GM23248 (cell line): ENCODE data around the gene WNK2. TPM values are rescaled to one million over a fixed set of nuclear protein-coding genes. Genes with fewer than 3 reads are reported as not detected.

ENCODE experiments used
- DNase-seq: peaks from one replicate; pipeline ENCODE4 v3.0.0-alpha.2; 2015
- H2AFZ ChIP-seq: fragments of 200-600 bp; sonication (generic); 2 replicates; pipeline ENCODE4 v1.6.1; 2016; ENCODE audit warnings: antibody characterized with exemption
- H3F3A ChIP-seq: fragments of 200-600 bp; sonication (generic); 2 replicates; pipeline ENCODE4 v1.6.1; 2016; ENCODE audit warnings: mild to moderate bottlenecking, antibody characterized with exemption, mixed run types; ENCODE audit not compliant: insufficient read depth
- H3K27ac ChIP-seq: fragments of 200-600 bp; sonication (generic); 2 replicates; pipeline ENCODE4 v1.5.1; 2016; ENCODE audit warnings: mild to moderate bottlenecking
- H3K27me3 ChIP-seq: fragments of 200-600 bp; sonication (generic); replicated peaks from 2 replicates; pipeline ENCODE4 v1.6.1; 2016; ENCODE audit warnings: mild to moderate bottlenecking; ENCODE audit not compliant: insufficient read depth
- H3K36me3 ChIP-seq: fragments of 200-600 bp; sonication (generic); 2 replicates; pipeline ENCODE4 v1.6.1; 2016; ENCODE audit warnings: low read depth, mild to moderate bottlenecking
- H3K4me1 ChIP-seq: fragments of 200-600 bp; sonication (generic); 2 replicates; pipeline ENCODE4 v1.6.1; 2016; ENCODE audit warnings: mild to moderate bottlenecking; ENCODE audit not compliant: insufficient read depth
- H3K4me2 ChIP-seq: fragments of 200-600 bp; sonication (generic); one replicate; pipeline ENCODE4 v1.6.1; 2016; ENCODE audit warnings: mild to moderate bottlenecking; ENCODE audit not compliant: unreplicated experiment
- H3K4me3 ChIP-seq: fragments of 200-600 bp; sonication (generic); 2 replicates; pipeline ENCODE4 v1.5.1; 2016; ENCODE audit warnings: mild to moderate bottlenecking
- H3K79me2 ChIP-seq: fragments of 200-600 bp; sonication (generic); 2 replicates; pipeline ENCODE4 v1.6.1; 2016; ENCODE audit warnings: mild to moderate bottlenecking; ENCODE audit not compliant: insufficient read depth
- H3K9ac ChIP-seq: fragments of 200-600 bp; sonication (generic); 2 replicates; pipeline ENCODE4 v1.6.1; 2016; ENCODE audit warnings: mild to moderate bottlenecking
- H3K9me2 ChIP-seq: fragments of 200-600 bp; sonication (generic); 2 replicates; pipeline ENCODE4 v1.6.1; 2016; ENCODE audit warnings: mixed run types, mild to moderate bottlenecking, moderate library complexity; ENCODE audit not compliant: insufficient read depth
- H3K9me3 ChIP-seq: fragments of 200-600 bp; sonication (generic); one replicate; pipeline ENCODE4 v1.6.1; 2017; ENCODE audit warnings: low read depth
- H4K20me1 ChIP-seq: fragments of 200-600 bp; sonication (generic); 2 replicates; pipeline ENCODE4 v1.6.0; 2016; ENCODE audit not compliant: insufficient read depth
- EZH2 ChIP-seq: fragments of 200-600 bp; sonication (generic); IDR thresholded peaks from 2 replicates; pipeline ENCODE4 v1.6.1; 2018; ENCODE audit warnings: antibody characterized with exemption, mild to moderate bottlenecking; ENCODE audit not compliant: insufficient read depth, poor library complexity, severe bottlenecking
- EZH2phosphoT487 ChIP-seq: fragments of 200-600 bp; sonication (generic); IDR thresholded peaks from 2 replicates; pipeline ENCODE4 v1.6.1; 2018; ENCODE audit warnings: antibody characterized with exemption, moderate library complexity, mild to moderate bottlenecking, low read depth; ENCODE audit not compliant: insufficient read depth
- WGBS, 2 experiments: methylation state at CpG; one replicate each; pipeline ENCODE4 v1.1.6; 2015 to 2017; ENCODE audit warnings: low lambda C conversion rate in 2 of 2, low coverage in 1 of 2; ENCODE audit errors: missing lambda C conversion rate in 2 of 2; 5-methylcytosine and 5-hydroxymethylcytosine counted together
- in situ Hi-C: fragments of 300-500 bp; cut with MboI; formaldehyde crosslinking; loops from 2 replicates; pipeline ENCODE4 v1.15.0; 2020
- polyA plus RNA-seq: library from polyadenylated mRNA; unstranded; fragments of >200 nt; fragmentation: Nextera tagmentation; extraction: Ambion mirVana; gene quantifications from 2 replicates; pipeline ENCODE4 v1.2.1, GENCODE V29; 2016
- total RNA-seq: library from RNA; depleted of rRNA; stranded (reverse); fragments of >200 nt; shearing (Covaris generic); gene quantifications from 2 replicates; pipeline ENCODE4 v1.2.3, GENCODE V29; 2014

WNK2 gene
- total and polyA plus RNA-seq, 2 experiments from 2014 or later: not detected

GRCh38 chr9:93304574-93305496 lies 120.9 kb downstream of the WNK2 start:
- 32 to 35% methylated on average over 12 to 17 of the region's 17 CpGs for WGBS, 2 experiments
- Histone ChIP-seq H2AFZ (no peak overlapping the region), H3K36me3 (no peaks in the 10 kb centered on the region), H3K4me3 (no peak overlapping the region), H4K20me1 (no peaks in the 10 kb centered on the region), H3K4me2 (no peak overlapping the region), H3K27me3 (0 out of 2 replicates have a peak, but pooled peaks cover 6% of the 10 kb centered on the region), H3K79me2 (no peaks in the 10 kb centered on the region), H3K4me1 (no peaks in the 10 kb centered on the region), H3K9ac (no peak overlapping the region), H3K9me3 (no peaks in the 10 kb centered on the region), H3F3A (no peaks in the 10 kb centered on the region), H3K9me2 (no peaks in the 10 kb centered on the region), H3K27ac (no peak overlapping the region)
- DNase-seq: peak; percentile 72
- TF ChIP-seq EZH2phosphoT487: no peak
- TF ChIP-seq EZH2: no peak
- in situ Hi-C loops: loop anchor here (10.0 kb wide), 1 partner anchor 140 kb away; no protein-coding TSS in a partner anchor

- Histone ChIP-seq H3F3A (no peaks in the 10 kb centered on the region), H2AFZ (no peak overlapping the region), H3K36me3 (no peaks in the 10 kb centered on the region), H3K4me2 (no peak overlapping the region), H3K9me2 (no peaks in the 10 kb centered on the region), H3K27me3 (peaks cover 6% of the 10 kb centered on the region; the same call in 1 of the 2 replicates), H3K79me2 (no peaks in the 10 kb centered on the region), H3K9me3 (no peaks in the 10 kb centered on the region), H4K20me1 (no peaks in the 10 kb centered on the region), H3K4me3 (no peak overlapping the region), H3K4me1 (no peaks in the 10 kb centered on the region), H3K27ac (no peak overlapping the region), H3K9ac (no peak overlapping the region)
- 57 to 71% methylated on average over 15 of the region's 15 CpGs for WGBS, 2 experiments
- DNase-seq: no peak
- in situ Hi-C loops: loop anchor here (10.0 kb wide), 1 partner anchor 141 kb away; no protein-coding TSS in a partner anchor
- no peak for TF ChIP-seq EZH2
- no peak for TF ChIP-seq EZH2phosphoT487
Observed at GRCh38 chr9:93305497-93306020, 121.6 kb downstream of the WNK2 start.

GRCh38 chr9:93306081-93306480 lies 122.1 kb downstream of the WNK2 start:
- Histone ChIP-seq H3K4me2 (no peak overlapping the region), H4K20me1 (no peaks in the 10 kb centered on the region), H3K36me3 (no peaks in the 10 kb centered on the region), H3K4me1 (no peaks in the 10 kb centered on the region), H3K9ac (no peak overlapping the region), H3F3A (no peaks in the 10 kb centered on the region), H3K27ac (no peak overlapping the region), H3K4me3 (no peak overlapping the region), H2AFZ (no peak overlapping the region), H3K9me2 (no peaks in the 10 kb centered on the region), H3K9me3 (no peaks in the 10 kb centered on the region), H3K27me3 (peaks cover 6% of the 10 kb centered on the region; the same call in 1 of the 2 replicates), H3K79me2 (no peaks in the 10 kb centered on the region)
- no peak for DNase-seq
- WGBS, 2 experiments: 72 to 78% methylated on average over 9 of the region's 9 CpGs
- TF ChIP-seq EZH2phosphoT487: no peak
- TF ChIP-seq EZH2: no peak
- in situ Hi-C loops: loop anchor here (10.0 kb wide), 1 partner anchor 141 kb away; no protein-coding TSS in a partner anchor

DNA sequence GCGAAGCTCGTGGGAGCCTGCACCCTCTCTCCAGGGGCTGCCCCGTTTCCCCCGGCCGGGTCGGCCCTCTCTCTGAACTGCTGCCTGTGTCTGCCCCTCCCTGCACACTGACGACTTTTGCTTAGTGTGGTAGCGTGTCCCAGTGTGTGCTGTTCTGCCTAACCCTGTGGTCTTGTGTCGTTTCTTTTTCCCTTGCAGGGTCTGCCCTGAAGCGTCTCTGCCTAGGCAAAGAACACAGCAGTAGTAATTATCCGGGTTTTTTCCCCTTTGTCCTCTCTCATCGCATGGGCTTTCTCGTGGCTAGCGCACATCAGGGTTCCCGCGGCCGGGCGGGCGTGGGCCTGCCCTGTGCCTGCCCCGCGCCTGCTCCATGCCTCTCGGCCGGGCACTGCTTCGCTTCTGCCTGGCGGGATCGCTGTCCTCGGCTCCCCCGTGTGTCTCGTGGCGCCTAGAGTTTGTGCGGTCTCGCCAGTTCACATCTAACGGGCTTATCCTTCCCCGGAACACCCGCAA lies 122.7 kb downstream of the WNK2 start:
- Histone ChIP-seq H2AFZ (no peak overlapping the region), H3K9me2 (no peaks in the 10 kb centered on the region), H3K79me2 (no peaks in the 10 kb centered on the region), H3K4me1 (no peaks in the 10 kb centered on the region), H4K20me1 (no peaks in the 10 kb centered on the region), H3K27ac (no peak overlapping the region), H3K27me3 (peaks cover 6% of the 10 kb centered on the region; the same call in 1 of the 2 replicates), H3K9ac (no peak overlapping the region), H3K4me2 (no peak overlapping the region), H3K9me3 (no peaks in the 10 kb centered on the region), H3K4me3 (no peak overlapping the region), H3K36me3 (no peaks in the 10 kb centered on the region), H3F3A (no peaks in the 10 kb centered on the region)
- WGBS, 2 experiments: 81% methylated on average over 35 of the region's 35 CpGs
- in situ Hi-C loops: loop anchor here (10.0 kb wide), 1 partner anchor 142 kb away; no protein-coding TSS in a partner anchor
- TF ChIP-seq EZH2: no peak
- no peak for DNase-seq
